ENCODE measurements around the gene PDGFRB.

Gene PDGFRB

DNA sequence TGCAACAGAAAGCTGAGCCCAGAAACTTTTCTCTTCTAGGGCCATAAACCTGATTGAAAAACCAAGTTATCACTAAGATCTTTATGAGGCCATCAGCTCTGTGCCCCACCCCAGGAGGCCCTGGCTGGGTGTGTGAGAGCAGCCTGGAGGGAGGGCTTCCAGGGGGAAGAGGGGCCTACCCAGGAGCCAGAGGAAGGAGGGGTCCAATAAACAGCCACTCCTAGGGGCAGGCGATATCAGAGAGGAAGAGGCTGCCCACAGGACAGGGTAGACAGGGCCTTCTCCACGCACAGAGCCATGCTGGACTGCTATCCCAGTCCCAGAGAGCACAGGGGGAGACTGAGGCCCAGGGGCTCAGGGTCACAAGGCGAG lies 6.5 kb upstream of the PDGFRB start:
- DNase-seq: no peak

DNA sequence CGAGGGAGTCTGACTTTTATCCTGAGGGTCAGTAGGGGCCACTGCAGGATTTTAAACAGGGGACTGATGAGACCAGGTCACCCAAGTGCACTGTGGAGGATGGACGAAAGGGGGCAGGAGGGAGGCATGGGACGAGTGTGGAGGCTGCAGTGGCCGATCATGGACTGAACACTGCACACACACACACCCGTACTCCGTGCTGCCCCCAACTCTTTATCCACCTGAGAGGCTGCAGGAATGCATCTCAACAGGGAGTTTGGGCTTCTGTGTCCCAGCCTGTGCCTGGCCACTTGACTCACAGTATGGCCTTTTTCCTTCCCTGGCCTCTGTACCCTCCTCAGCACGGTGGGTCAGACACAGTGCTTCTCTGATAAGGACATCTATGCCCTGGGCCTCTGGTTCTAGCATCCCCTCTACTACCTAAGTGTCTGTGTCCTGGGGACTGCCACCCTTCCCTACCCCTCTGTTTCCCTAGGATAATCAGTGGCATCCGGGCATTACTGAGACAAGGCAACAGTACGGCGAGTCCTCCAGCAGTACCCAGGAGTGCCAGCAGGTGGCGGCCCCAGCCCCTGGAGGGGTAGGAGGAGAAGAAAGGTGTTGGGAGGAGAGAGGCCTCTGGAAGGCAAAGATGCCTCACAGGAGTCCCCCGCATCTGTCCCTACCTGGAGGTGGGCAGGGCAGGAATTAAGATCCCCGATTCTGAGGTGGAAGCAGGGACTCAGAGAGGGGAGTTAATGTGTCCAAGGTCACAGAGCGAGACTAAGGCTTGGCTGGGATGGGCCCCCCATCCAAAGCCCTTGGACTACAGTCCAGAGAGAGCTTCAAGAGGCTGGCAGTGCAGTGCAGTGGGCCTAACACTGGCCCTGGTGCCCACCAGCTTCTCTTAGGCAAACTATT lies 5.8 kb upstream of the PDGFRB start:
- DNase-seq: peak; percentile 62

DNA sequence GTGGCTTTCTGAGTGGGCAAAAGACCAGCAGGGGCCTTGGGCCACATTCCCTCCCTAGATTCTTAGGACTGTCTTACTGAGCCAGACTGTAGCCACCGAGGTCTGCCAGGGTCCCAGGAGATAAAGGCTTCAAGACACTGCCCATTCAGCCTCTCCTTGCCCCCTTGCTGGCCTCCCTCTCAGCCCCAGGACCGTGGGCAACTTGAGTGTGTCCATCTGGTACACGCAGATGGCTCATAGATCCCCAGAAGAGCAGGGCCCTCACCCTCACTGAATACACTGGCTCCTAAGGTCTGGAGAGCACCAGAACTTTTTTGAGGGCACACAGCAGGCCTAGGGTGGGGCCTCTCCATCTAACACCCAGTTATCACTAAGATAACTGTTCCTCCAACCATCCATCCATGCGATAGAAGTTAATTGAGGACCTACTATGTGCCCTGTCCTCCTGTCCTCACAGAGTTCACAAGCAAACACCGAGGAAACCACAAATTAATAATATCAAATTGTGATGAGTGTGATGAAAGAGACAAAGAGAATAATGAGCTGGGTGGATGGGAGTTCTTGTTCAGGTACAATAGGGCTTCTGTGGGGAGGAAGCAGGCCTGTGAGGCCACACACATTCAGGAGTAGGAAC lies 4.9 kb upstream of the PDGFRB start:
- no peak for DNase-seq

DNA sequence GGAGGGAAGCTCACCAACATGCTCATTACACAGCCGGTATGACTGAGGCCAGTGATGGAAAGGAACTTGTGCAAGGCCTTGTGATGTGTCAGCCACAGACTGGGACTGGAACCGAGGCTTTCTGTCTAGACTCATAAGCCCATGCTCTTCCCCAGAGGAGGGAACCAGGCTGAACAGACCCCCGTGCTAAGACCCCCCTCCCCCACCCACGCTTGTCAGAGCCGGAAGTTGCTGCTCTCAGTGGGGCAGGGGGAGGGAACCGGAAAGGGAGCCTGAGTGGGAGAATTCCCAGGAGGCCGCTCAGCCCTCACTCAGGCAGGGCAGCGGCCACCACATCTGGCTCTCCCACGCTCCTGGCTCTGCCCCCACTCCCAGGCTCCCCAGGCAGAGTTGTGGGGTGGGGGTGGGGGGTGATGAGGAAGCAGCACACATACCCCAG lies 4.1 kb upstream of the PDGFRB start:
- no peak for DNase-seq

DNA sequence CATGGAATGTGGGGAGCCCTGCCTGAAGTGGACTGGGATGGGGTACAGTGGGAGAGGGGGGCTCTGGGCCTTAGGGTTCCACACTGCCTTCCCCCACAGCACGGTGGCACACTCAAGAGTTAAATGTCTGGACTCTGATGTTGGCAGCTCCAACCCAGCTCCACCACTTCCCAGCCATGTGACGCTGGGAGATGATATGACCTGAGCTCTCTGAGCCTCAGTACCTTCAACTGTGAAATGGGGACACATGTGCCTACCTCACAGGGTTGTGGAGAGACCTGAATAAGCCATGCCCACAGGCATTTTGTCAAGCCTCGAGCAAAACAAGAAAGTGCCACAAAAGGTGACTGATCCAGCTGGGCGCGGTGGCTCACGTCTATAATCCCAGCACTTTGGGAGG lies 3.4 kb upstream of the PDGFRB start:
- no peak for DNase-seq

DNA sequence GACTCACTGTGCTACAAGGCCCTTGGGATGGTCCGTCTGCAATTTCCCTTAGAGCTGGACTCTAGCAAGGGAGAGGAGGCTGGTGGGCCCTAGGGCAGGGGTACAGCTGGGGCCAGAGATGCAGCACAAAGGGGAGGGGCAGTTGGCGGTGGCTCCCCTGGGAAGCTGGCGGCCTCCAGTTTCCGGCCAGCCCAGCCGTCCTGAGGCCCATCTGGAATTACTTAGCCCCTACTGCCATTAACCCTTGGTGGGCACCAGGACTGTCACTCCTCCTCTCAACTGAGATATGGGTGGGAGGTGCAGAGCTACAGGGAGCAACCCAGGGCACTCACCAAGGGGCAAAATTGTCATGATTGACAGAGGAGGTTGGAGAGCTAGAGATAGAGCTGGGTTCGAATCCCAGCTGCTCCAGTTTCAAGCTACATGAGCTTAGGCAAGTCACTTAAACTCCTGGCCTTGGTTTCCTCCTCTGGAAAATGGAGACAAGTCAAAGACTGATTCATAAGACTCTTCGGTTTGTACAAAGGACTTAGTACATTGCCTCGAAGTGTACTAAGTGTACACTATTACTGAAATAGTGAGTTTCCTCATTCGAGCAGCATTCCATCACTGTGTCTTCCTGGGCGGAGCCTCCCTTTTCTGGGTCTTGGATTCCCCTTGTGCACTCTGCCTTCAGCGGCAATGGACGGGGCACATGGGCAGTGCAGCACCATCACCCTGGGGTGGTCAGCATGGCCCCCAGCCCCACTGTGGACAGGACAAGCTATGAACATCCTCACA lies 2.7 kb upstream of the PDGFRB start:
- DNase-seq: no peak

DNA sequence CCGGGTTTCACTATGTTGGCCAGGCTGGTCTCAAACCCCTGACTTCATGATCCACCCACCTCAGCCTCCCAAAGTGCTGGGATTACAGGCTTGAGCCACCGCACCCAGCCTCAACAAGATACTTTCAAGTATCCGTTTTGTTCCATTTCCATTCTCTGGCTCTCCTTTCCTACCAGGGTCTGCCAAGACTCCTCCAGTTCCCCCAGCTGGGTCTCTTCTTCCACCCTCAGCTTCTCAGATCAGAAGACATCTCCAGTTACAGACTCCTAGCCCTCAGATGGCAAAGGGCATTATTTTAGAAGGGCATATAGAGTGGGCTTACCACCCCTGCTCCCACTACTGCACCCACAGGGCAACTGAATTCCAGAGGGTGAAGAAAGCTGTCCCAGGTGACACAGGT lies 1.5 kb upstream of the PDGFRB start:
- DNase-seq: no peak

DNA sequence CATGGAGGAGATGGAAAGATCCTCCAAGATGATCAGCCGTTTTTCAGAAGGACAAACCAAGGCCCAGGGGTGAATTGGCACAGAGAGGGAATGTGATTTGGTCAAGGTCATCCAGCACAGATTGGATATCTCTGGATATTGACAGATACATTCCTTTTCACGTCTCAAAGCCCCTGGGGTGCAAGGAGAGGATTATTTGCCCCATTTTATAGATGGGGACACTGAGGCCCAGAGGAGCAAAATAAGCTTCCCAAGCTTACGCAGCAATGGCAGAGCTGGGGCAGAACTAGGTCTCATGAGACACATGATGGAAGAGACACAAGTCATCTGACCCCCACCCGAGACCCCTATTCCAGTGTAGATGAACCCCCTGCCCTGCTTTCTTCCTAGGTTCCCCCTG lies 895 bp upstream of the PDGFRB start:
- DNase-seq: no peak

DNA sequence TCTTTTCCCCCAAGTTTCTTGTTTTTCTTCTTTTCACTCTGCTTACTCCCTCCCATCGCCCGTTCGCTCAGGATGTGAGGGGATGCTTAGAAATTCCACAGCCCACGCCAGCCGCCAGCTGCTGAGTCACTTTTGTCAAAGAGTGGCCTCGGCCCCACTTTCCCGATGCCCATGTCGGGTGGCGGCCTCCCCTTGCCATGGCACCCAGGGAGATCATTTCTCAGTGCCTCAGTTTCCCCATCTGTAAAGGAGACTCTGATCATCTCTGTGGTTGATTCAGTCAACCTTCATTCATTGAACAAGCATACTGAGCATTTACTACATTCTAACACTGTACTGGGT lies 353 bp upstream of the PDGFRB start:
- no peak for DNase-seq

DNA sequence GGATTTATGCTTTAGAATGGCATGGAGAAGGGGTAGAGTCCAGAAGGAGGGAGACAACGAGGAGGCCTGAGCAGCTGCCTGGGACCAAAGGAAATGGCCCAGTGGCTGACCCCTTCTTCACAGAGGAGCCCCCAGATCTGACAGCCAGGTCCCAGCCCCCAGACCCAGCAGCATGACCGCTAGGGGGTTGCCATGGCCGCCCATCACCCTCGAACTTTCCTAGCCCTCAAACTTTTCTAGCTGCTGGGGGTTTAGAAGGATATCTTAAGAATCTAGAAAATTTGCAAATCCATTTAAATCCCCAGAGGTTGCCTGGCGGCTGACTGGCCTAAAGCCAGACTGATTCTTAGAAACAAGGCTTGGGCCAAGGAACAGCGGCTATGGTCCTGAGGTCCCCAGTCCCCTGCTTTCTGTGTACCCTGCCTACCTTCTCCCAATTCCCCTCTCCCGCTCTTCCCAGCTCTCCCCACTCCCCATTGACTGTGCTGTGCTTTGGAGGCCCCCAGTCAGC lies 972 bp downstream of the PDGFRB start:
- DNase-seq: no peak

DNA sequence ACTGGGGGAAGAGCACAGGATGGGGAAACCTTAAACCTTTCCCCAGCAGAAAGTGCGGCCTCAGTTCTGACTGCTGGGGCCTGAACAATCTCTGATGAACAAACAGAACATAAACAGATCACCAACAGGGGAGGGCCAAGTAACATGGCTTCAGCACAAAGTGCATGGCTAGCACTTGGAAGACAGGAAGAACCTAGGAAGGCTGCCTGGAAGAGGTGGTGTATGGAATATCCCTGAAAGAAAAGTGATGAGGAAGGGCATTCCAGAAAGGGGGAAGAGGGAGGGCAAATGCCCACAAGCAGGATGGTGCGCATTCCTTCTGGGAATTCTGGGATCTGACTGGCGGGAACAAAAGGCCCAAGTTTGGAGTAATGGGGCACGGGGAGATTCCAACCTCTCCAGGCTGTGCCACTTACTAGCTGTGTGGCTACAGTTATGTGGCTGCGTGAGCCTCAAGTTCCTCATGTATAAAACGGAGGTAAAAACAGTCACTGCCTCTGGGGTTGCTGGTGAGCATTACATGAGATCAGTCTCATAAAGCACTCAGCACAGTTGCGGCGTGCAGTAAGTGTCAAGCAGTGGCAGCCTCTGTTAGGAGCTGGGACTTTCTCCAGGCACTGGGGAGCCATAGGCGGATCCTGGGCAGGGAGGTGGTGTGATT lies 1.6 kb downstream of the PDGFRB start:
- DNase-seq: no peak

DNA sequence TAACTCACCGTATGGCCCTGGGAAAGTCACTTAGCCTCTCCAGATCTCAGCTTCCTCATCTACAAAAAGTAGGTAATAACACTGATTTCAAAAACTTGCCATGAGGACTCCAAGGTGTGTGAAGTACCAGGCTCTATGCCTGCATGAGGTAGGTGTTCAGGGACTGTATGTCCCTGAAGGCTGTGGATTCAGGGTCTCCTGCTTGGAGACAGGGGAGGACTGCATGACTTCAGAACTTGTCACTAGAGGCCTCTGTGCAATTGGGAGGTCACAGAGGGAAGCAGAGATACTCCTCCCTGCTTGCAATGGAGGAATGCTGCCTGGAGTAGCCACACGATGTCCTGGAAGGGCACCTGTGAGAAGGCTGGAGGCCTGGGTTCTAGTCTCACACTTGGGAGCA lies 2.2 kb downstream of the PDGFRB start:
- DNase-seq: no peak

DNA sequence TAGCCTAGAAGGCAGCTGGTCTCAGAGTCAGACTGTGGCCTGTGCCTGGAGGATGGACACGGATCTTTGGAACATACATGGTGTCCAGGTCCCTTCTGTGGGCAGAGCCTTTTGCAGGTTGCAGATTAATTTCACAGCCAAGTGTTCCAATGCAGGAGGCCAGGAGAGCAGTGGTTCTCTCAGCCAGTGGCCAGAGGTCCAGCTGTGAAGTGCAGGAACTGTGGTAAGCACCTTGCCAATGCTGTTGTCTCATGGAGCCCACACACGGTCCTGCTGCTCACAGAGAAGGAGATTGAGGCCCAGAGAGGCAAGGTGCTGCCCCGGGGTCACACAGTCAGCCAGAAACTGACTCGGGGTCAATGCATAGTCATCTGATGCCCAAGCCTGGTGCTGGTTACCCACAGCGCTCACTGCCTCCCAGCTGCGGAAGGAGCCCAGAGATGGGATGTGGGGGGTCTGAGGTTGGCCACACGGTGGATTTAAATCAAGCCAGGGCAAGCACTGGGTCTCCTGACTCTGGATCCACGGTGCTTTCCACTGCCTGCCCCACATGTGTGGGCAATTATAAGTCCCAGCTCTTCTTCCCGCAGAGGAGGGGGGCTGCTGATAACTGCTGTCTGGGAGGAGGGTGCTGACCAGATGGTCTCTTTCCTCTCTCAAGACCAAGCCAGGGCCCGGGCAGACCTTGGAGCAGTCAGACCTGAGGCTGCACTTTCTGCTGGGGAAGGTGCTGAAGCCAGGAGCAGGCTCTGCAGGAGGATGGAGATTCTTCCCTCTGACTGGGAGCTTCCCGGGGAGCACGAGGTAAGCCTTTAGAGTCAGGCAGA lies 2.8 kb downstream of the PDGFRB start:
- no peak for DNase-seq

DNA sequence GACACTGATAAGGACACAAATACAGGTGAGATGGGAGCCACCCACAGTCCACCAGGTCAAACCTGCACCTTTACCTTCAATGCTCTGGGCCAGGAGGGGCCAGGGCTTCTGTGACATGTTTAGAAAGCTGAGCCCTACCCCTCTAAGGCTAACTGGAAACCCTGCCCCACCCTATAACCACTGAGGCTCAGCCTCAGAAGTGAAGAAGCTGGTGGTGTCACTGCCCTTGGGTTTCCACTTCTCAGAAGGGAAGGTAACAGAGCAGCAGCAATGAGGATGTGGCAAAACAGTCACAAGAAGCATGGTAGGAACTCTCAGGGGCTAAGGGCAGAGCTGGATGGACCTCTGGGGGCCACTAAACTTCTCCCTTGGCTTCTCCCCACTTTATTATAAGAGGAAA lies 6.0 kb downstream of the PDGFRB start:
- DNase-seq: no peak

DNA sequence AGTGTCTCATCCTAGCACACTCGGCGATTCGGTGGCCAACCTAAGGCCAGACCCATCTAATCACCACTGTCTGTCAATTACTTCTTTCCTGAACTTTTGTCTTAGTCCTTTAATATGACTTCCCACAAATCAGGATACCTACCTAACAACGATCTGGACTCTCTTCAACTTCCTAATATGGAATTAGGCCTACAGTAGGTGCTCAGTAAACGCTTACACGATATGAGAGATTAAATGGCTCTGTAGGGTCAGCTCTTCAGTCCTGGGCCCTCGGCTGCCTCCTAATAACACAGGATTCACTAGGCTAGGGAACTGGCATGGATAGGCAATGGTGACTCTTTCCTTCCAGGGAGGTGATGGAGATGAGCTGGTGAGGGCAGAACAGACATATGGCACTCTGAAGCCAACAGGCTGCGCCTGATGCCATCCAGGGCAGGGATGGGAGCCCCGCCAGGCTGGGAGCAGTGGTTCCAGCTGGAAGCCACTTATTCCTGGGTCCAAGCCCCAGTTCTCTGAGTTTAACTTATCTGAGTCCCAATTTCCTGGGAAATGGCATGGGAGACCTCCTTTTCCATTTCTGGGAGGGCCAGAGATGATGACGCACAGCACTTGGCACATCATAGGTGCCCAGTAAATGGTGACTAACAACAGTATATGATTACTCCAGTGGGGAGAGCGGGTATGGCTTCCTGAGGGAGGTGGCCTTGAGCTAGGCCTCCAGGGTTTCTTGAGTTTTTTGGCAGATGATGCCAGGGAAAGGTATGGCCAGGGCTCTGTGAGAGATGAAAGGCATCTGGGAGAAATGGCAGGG lies 7.3 kb downstream of the PDGFRB start:
- no peak for DNase-seq

DNA sequence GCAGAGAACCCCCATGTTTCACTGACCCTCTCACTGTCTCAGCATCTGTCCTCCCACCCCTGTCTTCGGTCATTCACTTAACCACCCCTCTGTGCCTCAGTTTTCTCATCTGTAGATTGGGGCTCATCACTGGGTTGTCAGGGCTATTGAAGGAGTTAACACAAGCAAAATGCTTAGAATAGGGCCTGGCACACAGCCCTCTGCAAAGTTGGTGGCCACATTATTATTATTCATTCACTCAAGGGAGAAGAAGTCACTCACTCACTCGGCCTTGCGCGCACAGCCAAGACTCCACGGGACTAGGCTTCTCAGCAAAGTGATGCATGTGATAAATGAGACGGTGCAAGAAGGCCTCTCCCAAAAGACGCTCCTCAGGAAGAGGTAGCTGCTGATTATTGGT lies 8.0 kb downstream of the PDGFRB start:
- DNase-seq: no peak

DNA sequence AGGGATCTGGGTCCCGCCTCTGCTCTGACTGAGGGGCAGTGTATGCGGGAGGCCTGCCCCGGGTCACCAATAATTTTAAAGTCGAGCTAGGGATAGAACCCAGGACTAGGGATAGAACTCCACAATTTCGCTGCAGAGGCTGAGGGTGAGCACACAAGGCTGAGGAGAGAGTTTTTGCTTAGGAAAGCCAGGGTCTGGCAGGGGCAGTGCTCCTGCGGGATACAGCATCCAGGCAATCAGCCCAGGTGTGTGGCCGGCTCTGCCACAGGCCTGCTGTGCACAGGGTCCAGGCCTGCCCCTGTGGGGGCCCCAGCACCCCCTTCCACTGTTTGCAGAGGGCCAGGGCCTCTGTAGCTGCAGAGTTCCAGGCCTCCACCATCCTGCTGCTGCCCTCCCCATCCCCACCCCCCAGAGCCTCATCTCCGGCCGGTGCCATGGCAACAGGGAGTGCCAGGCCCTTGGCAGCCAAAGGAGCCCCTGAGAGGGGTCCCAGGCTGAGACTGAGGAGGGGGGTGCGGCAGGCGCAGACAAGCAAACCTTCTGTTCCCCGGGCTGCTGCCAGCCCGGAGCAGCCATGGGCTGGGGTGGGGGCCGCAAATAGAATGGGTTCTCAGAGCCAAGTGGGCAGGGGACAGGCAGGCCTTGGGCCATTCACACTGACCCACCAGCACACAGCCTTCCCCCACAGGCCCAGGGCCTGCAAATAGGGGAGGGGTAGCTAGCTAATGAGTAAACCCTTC lies 8.6 kb downstream of the PDGFRB start:
- DNase-seq: no peak

DNA sequence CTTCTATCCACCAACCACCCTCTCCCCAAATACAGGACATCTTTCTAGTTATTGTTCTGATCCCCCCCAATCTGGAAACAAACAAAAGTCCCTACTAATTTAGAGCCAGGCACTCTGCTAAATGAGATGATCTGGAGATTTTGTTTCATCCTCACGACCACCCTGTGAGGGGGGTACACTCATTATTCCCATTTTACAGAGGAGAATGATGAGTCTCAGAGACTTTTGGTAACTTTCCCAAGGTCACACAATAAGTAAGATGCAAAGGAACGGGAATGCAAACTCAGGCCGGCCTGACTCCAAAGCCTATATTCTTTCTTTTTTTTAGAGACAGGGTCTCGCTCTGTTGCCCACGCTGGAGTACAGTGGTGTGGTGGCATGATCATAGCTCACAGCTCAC lies 9.4 kb downstream of the PDGFRB start:
- no peak for DNase-seq

DNA sequence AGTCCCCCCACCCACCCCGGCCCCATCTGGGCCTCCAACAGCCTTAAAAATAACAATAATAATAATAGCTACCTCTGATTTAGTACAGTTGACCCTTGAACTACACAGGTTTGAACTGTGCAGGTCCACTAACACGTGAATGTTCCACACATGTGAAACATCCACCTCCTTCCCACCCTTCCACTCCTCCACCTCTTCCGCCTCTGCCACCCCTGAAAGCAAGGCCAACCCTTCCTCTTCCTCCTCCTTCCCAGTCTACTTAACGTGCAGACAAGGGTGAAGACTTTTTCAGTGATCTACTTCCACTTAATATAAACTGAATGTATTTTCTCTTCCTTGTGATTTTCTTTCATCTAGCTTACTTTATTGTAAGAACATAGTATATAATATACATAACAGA lies 10.8 kb downstream of the PDGFRB start:
- DNase-seq: no peak

DNA sequence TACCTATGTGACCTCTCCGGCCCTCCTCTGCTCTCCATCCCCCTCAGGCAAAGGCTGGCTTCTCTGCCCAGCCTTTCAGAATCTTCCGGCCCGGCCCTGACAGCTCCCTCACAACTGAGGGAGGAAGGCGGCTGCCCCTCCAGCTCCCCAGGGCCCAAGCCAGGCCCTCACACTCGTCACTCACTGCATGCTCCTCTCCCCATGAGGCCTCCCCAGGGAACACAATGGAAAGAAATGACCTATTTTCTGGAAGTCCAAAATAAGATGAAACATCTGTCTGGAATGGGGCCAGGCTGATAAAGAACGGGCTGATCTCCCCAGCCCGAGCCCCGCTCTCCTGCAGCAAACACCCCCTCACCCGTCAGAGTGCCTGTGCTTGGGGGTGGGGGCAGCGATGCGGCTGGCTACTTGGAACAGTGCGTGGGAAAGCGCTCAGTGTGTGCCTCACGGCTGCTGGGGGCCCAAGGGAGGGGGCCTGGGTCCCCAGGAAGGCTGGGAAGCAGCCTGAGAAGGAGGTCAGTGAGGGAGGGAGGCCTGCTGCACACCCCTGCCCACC lies 11.3 kb downstream of the PDGFRB start:
- DNase-seq: no peak
